ENCODE measurements around the gene RNF186.

RNF186 gene

DNA sequence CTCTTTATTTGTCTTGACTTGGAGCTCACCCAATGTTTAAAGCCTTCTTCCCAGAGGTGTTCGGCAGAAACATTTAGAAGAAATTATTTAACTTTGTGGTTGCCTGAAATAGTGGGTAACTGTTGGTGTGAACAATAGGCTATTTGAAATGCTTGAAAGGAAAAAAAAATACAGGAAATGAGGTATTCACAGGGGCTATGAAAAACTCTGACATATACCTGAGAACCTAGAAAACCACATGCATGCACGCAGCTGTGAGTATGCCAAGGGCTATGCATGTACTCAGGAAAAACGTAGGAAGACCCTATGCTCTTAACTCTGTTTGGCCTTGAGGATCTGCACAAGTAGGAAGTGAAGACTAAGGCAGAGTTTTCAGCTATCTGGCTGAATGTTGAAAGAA, 16.4 kb upstream of the RNF186 start:
- H3K4me3 ChIP-seq (ENCODE audit: low read depth, low read length), result no peak overlapping the region
- no peaks in the 10 kb centered on the region for H3K36me3 ChIP-seq
- no peak overlapping the region for H3K27ac ChIP-seq
- peaks cover 2% of the 10 kb centered on the region for H3K9me3 ChIP-seq (ENCODE audit: severe bottlenecking)
- no peak for DNase-seq
- no peaks in the 10 kb centered on the region for H3K27me3 ChIP-seq (ENCODE audit: insufficient read depth, low read depth, severe bottlenecking)
- TF ChIP-seq, protein P1, sequence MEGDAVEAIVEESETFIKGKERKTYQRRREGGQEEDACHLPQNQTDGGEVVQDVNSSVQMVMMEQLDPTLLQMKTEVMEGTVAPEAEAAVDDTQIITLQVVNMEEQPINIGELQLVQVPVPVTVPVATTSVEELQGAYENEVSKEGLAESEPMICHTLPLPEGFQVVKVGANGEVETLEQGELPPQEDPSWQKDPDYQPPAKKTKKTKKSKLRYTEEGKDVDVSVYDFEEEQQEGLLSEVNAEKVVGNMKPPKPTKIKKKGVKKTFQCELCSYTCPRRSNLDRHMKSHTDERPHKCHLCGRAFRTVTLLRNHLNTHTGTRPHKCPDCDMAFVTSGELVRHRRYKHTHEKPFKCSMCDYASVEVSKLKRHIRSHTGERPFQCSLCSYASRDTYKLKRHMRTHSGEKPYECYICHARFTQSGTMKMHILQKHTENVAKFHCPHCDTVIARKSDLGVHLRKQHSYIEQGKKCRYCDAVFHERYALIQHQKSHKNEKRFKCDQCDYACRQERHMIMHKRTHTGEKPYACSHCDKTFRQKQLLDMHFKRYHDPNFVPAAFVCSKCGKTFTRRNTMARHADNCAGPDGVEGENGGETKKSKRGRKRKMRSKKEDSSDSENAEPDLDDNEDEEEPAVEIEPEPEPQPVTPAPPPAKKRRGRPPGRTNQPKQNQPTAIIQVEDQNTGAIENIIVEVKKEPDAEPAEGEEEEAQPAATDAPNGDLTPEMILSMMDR (IDR thresholded peaks at IDR 0.05; ENCODE audit: low read depth, low read length), result no peak

DNA sequence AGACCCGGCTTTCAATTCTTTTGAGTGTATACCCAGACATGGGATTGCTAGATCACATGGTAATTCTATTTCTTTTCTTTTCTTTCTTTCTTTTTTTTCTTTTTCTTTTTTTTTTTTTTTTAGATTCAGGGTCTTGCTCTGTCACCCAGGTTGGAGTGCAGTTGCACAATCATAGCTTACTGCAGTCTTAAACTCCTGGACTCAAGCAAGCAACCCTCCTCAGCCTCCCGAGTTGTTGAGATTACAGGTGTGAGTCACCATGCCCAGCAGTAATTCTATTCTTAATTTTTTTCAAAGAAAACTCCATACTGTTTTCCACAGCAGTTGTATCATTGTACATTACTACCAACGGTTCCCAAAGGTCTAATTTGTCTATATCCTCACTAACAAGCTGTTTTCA, 13.5 kb upstream of the RNF186 start:
- no peaks in the 10 kb centered on the region for H3K27me3 ChIP-seq (ENCODE audit: insufficient read depth, low read depth, severe bottlenecking)
- TF ChIP-seq, protein P1 (IDR thresholded peaks at IDR 0.05; ENCODE audit: low read depth, low read length), result no peak
- DNase-seq, result no peak
- H3K36me3 ChIP-seq, result no peaks in the 10 kb centered on the region
- H3K27ac ChIP-seq, result no peak overlapping the region
- peaks cover 2% of the 10 kb centered on the region for H3K9me3 ChIP-seq (ENCODE audit: severe bottlenecking)
- H3K4me3 ChIP-seq (ENCODE audit: low read depth, low read length), result no peak overlapping the region

DNA sequence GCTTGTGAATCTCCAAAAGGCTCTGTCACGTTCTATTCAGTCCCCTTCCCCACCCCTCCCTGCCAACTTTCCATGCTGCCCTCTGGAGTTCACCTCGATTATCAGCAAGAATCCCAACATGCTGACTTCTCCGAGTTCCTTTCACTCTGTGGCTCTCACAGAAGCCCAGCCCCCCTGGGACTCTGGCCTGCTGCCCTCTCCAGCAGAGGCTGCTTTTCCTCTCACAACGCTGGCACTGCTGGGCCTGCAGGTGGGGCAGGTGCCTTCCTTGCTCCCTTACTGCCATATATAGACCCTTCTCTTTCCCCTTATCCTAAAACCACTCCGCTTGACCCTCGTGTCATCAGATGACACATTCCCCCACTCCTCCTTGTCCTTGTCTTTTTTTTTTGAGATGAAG, 10.2 kb upstream of the RNF186 start:
- Histone ChIP-seq H3K27me3 (ENCODE audit: insufficient read depth, low read depth, severe bottlenecking) (no peaks in the 10 kb centered on the region), H3K36me3 (no peaks in the 10 kb centered on the region), H3K9me3 (ENCODE audit: severe bottlenecking) (no peaks in the 10 kb centered on the region), H3K27ac (no peak overlapping the region), H3K4me3 (ENCODE audit: low read depth, low read length) (no peak overlapping the region)
- peak; percentile 13 for DNase-seq
- TF ChIP-seq, protein P1 (IDR thresholded peaks at IDR 0.05; ENCODE audit: low read depth, low read length), result no peak

DNA sequence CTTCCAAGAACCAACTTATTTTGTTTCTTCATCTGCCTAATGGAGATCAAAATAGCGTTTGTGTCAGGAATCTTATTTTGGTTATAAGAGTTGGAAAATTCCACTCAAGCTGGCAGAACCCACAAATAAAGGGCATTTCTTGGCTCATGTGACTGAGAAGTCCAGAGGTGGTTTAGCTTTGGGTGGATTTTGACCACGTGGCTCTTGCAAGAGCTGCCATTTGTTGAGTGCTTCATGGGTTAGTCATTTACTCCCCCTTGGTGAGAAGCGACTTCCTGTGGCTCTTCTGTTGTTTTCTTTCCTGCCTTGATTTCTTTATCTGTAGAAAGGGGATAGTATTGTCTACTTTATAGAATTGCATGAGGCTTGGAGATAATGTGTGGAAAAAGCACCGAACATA, 9.5 kb upstream of the RNF186 start:
- H3K27ac ChIP-seq, result no peak overlapping the region
- no peaks in the 10 kb centered on the region for H3K9me3 ChIP-seq (ENCODE audit: severe bottlenecking)
- TF ChIP-seq, protein P1 (IDR thresholded peaks at IDR 0.05; ENCODE audit: low read depth, low read length), result no peak
- DNase-seq, result no peak
- no peaks in the 10 kb centered on the region for H3K27me3 ChIP-seq (ENCODE audit: insufficient read depth, low read depth, severe bottlenecking)
- H3K36me3 ChIP-seq, result no peaks in the 10 kb centered on the region
- no peak overlapping the region for H3K4me3 ChIP-seq (ENCODE audit: low read depth, low read length)

DNA sequence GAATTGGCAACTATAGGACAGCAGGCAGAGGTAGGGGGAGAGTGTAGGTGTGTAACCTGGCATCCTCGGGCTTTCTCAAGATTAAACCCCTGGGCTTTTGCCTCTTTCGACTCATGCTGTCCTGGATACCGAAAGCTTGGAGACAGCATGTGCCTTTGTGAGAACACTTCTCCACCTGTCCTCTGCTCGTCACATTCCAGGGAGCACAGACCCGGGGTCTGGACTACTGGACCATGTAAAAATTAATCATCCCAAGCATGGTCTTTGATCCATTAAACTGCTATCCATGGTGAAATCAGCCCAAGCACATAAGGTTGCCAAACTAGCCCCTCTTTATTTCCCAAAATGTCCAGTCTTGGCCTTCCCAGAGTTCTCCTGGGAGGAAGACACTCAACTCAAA, 9.0 kb upstream of the RNF186 start:
- no peaks in the 10 kb centered on the region for H3K27me3 ChIP-seq (ENCODE audit: insufficient read depth, low read depth, severe bottlenecking)
- H3K27ac ChIP-seq, result no peak overlapping the region
- H3K9me3 ChIP-seq (ENCODE audit: severe bottlenecking), result no peaks in the 10 kb centered on the region
- no peak overlapping the region for H3K4me3 ChIP-seq (ENCODE audit: low read depth, low read length)
- DNase-seq, result no peak
- TF ChIP-seq, protein P1 (IDR thresholded peaks at IDR 0.05; ENCODE audit: low read depth, low read length), result no peak
- no peaks in the 10 kb centered on the region for H3K36me3 ChIP-seq

DNA sequence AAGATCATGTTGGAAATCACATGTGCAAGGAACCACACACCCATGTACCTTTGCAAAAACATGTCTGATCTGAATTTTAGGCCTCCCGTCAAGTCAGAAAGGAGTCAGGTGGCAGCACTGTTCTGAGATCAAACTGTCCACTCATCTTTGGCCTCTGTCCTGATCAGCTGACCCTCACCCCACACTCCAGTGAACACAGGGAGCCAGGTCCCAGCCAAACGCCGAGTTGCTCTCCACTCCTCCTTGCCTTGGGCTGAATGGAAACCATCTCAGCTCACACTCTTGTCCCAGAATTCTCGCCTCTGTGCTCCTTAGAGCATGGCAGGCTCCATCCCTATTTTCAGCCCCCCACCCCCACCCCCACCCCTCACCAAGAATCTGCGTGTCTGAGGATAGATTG, 4.6 kb upstream of the RNF186 start:
- H3K4me3 ChIP-seq (ENCODE audit: low read depth, low read length), result no peak overlapping the region
- H3K9me3 ChIP-seq (ENCODE audit: severe bottlenecking), result no peaks in the 10 kb centered on the region
- TF ChIP-seq, protein P1 (IDR thresholded peaks at IDR 0.05; ENCODE audit: low read depth, low read length), result no peak
- H3K27me3 ChIP-seq (ENCODE audit: insufficient read depth, low read depth, severe bottlenecking), result no peaks in the 10 kb centered on the region
- no peaks in the 10 kb centered on the region for H3K36me3 ChIP-seq
- DNase-seq, result no peak
- no peak overlapping the region for H3K27ac ChIP-seq
